ACC112 (cell line): ENCODE results near the gene WNK2.

Experiments
- H2AFZ ChIP-seq: fragments of 200-600 bp; sonication (generic); one replicate; pipeline ENCODE4 v1.6.0; 2017; ENCODE audit warnings: antibody characterized with exemption, low read length; ENCODE audit not compliant: unreplicated experiment
- H3K27ac ChIP-seq: fragments of 200-600 bp; sonication (generic); 2 replicates; pipeline ENCODE4 v1.5.1; 2014; ENCODE audit warnings: low read depth, mild to moderate bottlenecking, antibody characterized with exemption, low read length, moderate library complexity
- H3K27me3 ChIP-seq: fragments of 200-600 bp; sonication (generic); 2 replicates; pipeline ENCODE4 v1.6.1; 2014; ENCODE audit warnings: mild to moderate bottlenecking, antibody characterized with exemption, low read length, moderate library complexity, mixed read lengths; ENCODE audit not compliant: insufficient read depth
- H3K36me3 ChIP-seq: fragments of 200-600 bp; sonication (generic); 2 replicates; pipeline ENCODE4 v1.6.1; 2016; ENCODE audit warnings: mild to moderate bottlenecking, antibody characterized with exemption, low read length, moderate library complexity, mixed read lengths; ENCODE audit not compliant: insufficient read depth
- H3K4me1 ChIP-seq: fragments of 200-600 bp; sonication (generic); one replicate; pipeline ENCODE4 v1.6.1; 2016; ENCODE audit warnings: low read length, mixed read lengths; ENCODE audit not compliant: insufficient read depth, unreplicated experiment, control insufficient read depth
- H3K4me3 ChIP-seq: fragments of 200-600 bp; sonication (generic); 2 replicates; pipeline ENCODE4 v1.5.1; 2014; ENCODE audit warnings: mild to moderate bottlenecking, low read depth, low read length
- H3K79me2 ChIP-seq: fragments of 200-600 bp; sonication (generic); one replicate; pipeline ENCODE4 v1.6.0; 2016; ENCODE audit warnings: low read length; ENCODE audit not compliant: control insufficient read depth, unreplicated experiment, insufficient read depth

The WNK2 gene

GRCh38 chr9:93186215-93186945 is 2.4 kb downstream of the WNK2 start:
- Histone ChIP-seq H3K27ac (no peak overlapping the region), H3K27me3 (peaks cover 42% of the 10 kb centered on the region), H3K79me2 (no peaks in the 10 kb centered on the region), H3K36me3 (no peaks in the 10 kb centered on the region), H3K4me3 (no peak overlapping the region), H2AFZ (no peak overlapping the region), H3K4me1 (no peaks in the 10 kb centered on the region)

DNA sequence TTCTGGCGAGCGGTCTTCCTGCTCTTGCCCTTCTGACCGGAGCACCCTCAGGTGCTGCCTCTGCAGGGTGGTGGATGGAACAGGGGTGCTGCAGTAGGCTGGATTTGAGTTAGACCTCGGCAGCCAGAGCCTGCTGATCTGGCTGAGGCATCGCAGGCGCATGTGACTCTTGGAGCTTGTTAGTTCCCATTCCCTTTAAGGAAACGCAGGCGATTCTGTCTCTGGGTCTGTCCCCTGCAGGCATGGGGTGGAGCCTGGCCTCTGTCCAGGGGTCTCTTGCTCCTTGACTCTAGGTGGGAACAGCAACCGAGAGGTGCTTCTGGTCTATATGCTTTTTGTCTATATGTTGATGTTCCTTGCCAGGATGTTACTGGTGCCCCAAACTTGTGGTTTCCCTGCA is 3.1 kb downstream of the WNK2 start:
- Histone ChIP-seq H2AFZ (no peak overlapping the region), H3K79me2 (no peaks in the 10 kb centered on the region), H3K36me3 (no peaks in the 10 kb centered on the region), H3K4me1 (no peaks in the 10 kb centered on the region), H3K27ac (no peak overlapping the region), H3K4me3 (no peak overlapping the region), H3K27me3 (peaks cover 39% of the 10 kb centered on the region)

DNA sequence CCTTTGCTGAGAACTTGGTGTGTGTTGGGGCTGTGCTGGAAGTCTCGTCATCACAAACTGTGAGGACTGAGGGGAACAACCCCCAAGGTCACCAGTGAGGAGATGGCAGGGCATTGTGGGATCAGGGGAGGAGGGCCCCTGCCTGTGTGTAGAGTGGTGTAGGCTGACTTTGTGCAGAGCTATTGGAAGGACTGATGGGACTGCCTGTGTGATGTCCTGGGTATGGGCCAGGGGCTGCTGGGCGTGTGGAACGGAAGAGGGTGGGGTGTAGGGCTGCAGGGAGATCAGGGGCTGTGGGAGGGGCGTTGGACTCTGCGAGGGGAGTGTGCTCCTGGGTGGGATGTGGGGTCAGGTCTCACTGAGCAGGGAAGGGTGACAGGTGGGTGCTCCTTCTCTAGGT is 3.6 kb downstream of the WNK2 start:
- peaks cover 35% of the 10 kb centered on the region for H3K27me3 ChIP-seq
- no peaks in the 10 kb centered on the region for H3K4me1 ChIP-seq
- no peaks in the 10 kb centered on the region for H3K79me2 ChIP-seq
- H3K4me3 ChIP-seq, result no peak overlapping the region
- H2AFZ ChIP-seq, result no peak overlapping the region
- H3K36me3 ChIP-seq, result no peaks in the 10 kb centered on the region
- H3K27ac ChIP-seq, result no peak overlapping the region

DNA sequence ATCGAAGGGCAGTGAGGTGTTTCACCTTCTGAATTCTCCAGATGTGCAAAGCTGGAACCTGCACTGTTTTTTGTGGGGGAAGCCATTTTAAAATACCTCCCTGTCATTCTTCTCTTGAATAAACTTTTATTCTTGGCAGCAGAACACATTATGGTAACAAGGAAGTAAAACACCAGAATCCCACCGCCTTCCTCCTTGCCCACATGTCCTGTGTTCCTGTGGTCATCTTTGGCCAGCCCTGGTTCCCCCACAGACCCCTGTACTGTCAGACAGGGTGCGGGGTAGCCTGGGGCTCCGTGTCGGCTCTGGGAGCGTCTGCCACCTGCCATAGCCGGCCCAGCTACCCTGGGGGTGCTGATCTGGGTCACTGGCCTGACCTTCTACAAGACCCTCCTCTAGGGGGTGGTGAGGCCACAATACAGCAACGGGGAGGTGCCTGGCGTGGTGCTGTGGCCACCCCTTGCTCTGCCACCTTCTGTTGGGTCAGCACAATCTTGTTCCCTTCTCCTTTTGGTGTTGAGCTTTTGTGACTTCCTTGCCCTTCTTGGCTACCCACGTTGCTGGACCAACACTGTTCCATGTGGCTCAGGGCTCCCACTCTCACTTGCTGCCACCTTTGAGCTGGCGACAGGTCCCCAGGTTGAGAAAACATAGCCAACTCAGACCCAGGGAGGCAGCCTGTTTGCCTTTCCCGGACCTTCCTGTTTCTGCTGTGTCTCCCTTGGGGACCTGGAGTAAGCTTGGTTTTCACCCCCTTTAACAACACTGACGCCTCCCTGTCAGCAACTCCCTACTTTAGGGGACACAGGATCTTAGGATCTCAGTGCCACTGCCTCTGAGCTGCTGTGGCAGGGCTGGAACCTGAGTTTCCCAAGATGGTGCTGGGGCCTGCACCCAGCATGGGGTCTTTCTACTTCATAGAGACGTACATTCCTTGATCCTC is 4.8 kb downstream of the WNK2 start:
- Histone ChIP-seq H3K79me2 (no peaks in the 10 kb centered on the region), H3K27ac (no peak overlapping the region), H3K27me3 (peaks cover 35% of the 10 kb centered on the region), H3K36me3 (no peaks in the 10 kb centered on the region), H2AFZ (no peak overlapping the region), H3K4me1 (no peaks in the 10 kb centered on the region), H3K4me3 (no peak overlapping the region)

DNA sequence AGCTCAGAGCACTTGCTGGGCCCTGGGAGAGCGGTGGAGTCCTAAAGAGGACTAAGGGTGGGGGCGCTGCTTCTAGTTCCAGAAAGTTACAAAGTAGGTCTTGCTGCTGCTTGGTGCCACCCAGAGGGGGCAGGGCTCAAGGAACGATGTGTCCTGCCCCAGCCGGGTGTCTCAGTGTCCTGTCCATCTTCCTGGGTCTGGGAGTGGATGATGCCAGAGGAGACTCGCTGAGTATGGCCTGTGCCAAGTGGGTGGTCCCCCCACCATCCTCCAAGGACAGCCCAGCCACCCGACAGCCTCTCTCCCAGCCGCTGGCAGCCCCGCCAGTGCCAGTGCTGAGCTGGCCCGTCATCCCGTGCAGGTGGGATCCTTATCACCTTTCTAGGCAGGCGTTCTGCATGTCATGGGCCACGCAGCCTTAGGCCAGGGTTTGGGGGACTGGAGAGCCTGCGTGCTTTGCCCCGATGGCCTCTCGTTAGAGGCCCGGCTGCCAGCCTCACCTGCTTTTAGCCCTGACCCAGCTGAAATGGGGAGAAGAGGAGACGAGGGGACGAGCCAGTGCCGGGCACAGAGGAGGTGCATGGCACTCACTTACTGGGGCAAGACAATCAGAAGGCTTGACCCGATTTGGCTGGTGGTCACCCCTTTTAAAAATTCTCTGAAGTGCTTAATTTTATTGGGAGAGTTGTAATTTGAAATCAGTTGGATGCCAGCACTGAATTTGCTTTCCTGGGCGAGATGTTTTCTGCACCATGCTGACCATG is 5.6 kb downstream of the WNK2 start:
- Histone ChIP-seq H3K4me1 (no peaks in the 10 kb centered on the region), H3K36me3 (no peaks in the 10 kb centered on the region), H2AFZ (no peak overlapping the region), H3K27ac (no peak overlapping the region), H3K79me2 (no peaks in the 10 kb centered on the region), H3K27me3 (peaks cover 36% of the 10 kb centered on the region), H3K4me3 (no peak overlapping the region)

DNA sequence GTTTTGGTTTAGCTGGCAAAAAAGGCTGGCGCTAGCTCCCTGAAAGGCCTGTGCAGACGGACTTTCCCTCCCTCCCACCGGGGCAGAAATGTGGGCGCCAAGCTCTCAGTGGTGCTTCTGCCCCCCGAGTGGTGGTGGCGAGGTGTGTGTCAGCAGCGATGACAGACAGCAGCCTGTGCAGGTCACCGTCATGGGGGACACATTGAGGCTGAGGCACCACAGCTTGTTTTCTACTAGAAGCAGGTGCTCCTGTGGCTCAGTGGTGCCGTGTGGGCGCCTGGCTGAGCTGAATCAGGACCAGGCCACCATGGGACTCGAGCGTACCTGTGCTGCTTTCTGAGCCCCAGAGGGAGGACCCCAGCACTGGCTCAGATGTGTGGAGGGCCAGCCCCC is 6.2 kb downstream of the WNK2 start:
- H3K36me3 ChIP-seq, result no peaks in the 10 kb centered on the region
- H3K27me3 ChIP-seq, result peaks cover 39% of the 10 kb centered on the region
- no peak overlapping the region for H3K27ac ChIP-seq
- no peak overlapping the region for H3K4me3 ChIP-seq
- no peaks in the 10 kb centered on the region for H3K4me1 ChIP-seq
- no peak overlapping the region for H2AFZ ChIP-seq
- H3K79me2 ChIP-seq, result no peaks in the 10 kb centered on the region

DNA sequence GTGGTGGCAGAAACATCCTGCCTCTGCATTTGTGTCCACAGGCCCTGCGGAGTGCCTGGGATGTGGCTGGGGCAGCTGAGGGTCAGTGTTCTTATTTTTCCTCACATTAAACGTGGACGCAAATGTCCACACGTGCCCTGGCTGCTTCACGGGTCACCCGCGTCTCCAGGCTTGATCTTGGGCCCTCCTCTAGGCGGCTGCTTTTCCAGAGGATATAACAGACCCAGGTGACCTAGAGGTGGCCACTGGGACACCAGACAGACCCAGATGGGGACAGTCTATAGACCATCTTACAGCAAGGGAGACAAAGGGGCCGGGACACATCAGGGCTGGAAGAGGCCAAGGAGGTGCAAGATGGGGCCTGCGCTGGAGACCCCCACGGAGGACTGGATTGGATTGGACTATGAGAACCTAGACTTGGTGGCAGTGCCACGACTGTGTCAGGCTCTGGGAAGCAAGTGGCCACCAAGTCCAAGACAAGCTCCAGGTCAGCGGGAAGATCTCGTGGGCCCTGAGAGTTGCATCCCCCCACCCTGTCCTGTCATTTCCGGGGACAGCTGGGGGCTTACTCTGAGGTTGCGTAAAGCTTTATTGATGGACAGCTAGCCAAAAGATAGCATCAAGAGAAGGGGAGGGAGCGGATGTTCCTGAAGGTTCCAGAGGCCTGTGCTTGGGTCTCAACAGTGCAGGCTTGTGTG is 6.9 kb downstream of the WNK2 start:
- Histone ChIP-seq H3K4me1 (no peaks in the 10 kb centered on the region), H3K36me3 (no peaks in the 10 kb centered on the region), H3K79me2 (no peaks in the 10 kb centered on the region), H3K27ac (no peak overlapping the region), H3K4me3 (no peak overlapping the region), H3K27me3 (peaks cover 40% of the 10 kb centered on the region), H2AFZ (no peak overlapping the region)

GRCh38 chr9:93191354-93191660 is 7.4 kb downstream of the WNK2 start:
- H2AFZ ChIP-seq, result no peak overlapping the region
- no peaks in the 10 kb centered on the region for H3K79me2 ChIP-seq
- no peaks in the 10 kb centered on the region for H3K36me3 ChIP-seq
- H3K4me1 ChIP-seq, result no peaks in the 10 kb centered on the region
- no peak overlapping the region for H3K27ac ChIP-seq
- peaks cover 45% of the 10 kb centered on the region for H3K27me3 ChIP-seq
- no peak overlapping the region for H3K4me3 ChIP-seq

DNA sequence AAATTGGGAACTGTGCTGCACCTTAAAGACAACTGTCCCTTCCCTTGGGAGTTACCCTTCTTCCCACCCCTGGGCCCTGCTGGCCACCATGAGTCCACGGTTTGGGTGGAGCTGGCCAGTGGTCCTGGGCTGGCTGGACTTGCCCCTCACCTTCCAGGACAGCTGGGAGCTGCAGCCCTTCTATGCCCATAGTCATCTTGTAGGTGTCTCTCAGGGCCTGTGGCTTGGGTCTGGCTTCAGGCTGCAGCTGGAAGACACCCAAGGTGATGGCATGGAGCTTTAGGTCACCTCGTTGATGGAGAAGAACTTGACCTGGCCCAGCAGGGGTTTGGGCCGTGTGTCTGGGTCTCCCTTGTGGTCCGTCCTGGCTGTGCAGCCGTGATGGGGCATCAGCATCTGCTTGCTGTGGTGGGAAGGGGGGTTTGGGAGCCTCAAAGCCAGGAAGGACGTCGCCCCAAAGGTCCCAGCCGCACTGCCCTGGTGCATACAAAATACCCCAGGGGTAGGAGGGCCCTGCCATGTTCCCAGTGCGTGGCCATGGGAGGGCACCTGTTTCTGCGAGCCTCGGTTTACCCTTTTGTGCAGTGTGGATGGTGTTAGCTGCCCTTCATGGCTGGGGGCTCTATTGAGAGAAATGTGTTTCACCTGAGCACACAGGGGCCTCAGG is 8.9 kb downstream of the WNK2 start:
- no peaks in the 10 kb centered on the region for H3K36me3 ChIP-seq
- H2AFZ ChIP-seq, result no peak overlapping the region
- no peak overlapping the region for H3K27ac ChIP-seq
- no peaks in the 10 kb centered on the region for H3K79me2 ChIP-seq
- no peaks in the 10 kb centered on the region for H3K4me1 ChIP-seq
- no peak overlapping the region for H3K4me3 ChIP-seq
- peaks cover 38% of the 10 kb centered on the region for H3K27me3 ChIP-seq
